Stimulated activated CD4-positive, alpha-beta T cell treated with anti-CD3 and anti-CD28 coated beads, Interleukin-4, amount 100 ng/mL, for 4 hours (primary cell): ENCODE results near the gene KRTAP4-9.
"Not testable (repeated sequence)": the region's sequence is repeated elsewhere in the genome, so short reads cannot be mapped to it uniquely, and the experiment has no call there.

Experiments used
- DNase-seq, 2 experiments: peaks; one replicate each; pipeline ENCODE4 v3.0.0-alpha.2; 2020

The KRTAP4-9 gene

DNA sequence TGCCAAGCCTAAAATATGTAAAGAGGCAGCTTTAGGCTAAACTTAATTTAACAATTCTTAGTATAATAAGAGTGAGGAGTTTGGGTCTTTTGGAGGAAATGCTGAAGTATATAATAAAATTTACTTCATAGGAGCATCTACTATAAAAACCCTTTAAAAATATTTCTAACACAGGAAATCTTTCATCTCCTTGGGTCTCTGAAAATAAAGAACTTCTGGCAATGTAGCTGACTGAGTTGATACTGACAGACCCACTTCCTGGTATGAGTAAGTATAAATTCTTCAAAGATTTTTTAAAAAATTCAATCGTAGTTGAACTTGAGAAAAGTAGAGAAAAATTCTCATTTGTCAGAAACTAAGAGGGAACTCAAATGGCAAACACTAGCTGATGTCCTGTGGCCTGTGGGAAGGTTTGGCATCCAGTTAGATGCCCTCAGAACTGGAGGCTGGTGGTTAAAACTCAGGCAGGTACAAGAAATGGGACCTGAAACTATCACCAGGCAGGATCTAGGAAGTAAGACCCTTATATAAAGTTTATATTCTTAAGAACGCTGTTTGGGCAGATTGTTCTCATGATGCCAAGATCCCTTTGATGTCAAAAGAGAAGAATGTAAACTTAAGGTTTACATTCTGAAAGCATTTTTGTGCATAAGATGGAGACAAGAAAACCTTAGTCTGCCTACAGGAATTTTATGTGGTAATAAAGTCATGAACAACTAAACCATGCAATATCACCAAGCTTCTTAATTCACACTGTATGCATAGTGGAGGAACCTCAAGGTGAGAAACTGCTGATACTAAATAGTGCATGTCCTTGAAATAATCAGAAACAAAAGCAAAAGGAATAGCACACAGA lies 28.9 kb downstream of the KRTAP4-9 start:
- DNase-seq = no peak

DNA sequence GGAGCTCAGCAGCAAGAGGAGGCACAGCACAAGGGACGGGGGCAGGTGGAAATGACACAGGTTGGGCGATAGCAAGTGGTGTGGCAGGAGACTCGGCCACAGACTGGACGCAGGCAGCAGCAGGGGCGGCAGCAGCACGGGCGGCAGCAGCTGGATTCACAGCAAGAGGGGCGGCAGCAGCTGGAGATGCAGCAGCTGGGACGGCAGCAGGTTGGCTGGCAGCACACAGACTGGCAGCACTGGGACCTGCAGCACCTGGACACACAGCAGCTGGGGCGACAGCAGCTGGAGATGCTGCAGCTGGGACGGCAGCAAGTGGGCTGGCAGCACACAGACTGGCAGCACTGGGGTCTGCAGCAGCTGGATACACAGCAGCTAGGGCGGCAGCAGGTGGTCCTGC lies 34.7 kb downstream of the KRTAP4-9 start:
- DNase-seq = not testable (repeated sequence)

DNA sequence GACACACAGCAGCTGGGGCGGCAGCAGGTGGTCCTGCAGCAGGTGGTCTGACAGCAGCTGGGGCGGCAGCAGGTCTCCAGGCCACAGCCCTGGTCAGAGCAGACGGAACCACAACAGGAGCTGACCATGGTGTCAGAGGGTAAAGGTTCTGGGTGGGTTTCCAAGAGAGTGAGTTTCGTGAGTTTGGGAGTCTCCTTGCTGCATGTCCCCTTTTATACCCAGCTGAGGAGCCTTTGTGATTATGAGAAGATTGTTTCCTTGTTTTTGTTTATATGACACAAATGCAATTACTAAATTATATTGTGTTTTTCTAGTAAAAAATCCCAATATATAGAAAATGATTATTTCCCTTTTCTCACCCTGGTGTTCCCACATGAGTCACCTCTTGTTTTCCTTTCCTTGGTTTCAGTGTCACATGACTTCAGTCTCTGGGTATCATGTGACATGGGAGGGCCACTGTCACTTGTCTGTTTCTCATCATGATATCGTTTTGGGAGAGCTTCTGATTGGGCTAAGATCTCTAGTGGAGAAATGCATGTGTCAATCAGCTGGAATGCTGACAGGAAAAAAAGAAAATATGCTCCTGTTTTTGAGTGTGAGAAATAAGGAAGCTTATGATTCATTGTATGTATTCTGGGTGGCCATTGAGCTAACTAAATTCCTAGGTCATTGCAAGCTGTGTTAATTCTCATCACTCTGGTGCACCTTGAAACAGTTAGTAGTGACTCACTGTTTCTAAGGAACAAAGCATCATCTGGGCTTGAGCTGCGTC lies 35.4 kb downstream of the KRTAP4-9 start, which contains the start of gene KRTAP4-6:
Gene KRTAP4-6 (minus strand): TSS at position 185 of the 772 bp plus-strand sequence. CDS start 57 bp downstream, at position 128.
- DNase-seq = no peak

DNA sequence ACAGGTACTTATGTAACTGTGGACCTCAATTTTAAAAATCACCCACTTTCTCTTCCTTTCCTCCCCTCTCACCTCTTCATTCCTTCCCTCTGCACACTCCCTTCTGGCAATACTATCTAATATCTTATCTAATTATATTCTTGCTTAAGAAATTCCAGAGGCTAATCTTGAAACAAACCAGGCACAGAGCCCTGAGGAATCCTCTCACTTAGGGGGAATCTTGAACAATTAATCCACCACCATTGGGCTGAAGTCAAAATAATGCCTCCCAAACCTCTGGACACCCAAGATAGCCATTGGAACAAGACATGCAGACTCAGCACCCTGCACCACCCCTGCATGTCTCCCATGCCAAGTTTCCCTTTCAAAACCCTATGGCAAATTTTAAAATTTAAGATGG lies 36.2 kb downstream of the KRTAP4-9 start:
- no peak for DNase-seq

DNA sequence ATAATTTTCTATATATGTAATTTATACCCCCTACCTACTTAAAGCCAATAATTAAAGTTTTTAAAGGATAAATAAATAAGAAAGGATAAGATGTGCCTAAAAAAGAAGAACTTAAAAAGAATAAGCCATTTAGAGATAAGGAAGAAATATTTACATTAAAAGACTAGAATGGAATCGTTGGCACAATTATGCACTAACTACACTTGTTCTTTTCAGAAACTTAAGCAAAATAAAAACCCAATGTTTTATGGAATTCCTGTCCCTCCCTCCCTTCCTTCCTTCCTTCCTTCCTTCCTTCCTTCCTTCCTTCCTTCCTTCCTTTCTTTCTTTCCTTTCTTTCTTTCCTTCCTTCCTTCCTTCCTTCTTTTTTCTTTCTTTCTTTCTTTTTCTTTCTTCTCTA lies 39.7 kb downstream of the KRTAP4-9 start:
- DNase-seq = no peak

DNA sequence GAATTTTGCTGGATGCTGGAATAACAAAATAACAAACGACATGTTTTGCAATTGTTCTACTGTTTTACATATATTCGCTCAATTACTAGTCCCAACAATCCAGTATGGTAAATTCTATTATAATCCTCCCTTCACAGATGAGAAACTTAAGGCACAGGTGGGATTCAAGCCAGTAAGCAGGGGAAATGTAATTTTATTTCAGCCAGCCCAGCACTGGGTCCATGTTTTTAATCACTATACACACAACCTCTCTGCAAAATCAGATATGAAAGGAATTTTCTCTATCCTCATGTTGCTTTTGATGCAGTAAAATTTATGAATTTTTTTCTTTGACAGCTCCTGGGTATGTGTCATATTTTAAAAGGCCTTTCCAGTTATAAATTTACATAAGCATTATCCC lies 40.1 kb downstream of the KRTAP4-9 start:
- DNase-seq = no peak

DNA sequence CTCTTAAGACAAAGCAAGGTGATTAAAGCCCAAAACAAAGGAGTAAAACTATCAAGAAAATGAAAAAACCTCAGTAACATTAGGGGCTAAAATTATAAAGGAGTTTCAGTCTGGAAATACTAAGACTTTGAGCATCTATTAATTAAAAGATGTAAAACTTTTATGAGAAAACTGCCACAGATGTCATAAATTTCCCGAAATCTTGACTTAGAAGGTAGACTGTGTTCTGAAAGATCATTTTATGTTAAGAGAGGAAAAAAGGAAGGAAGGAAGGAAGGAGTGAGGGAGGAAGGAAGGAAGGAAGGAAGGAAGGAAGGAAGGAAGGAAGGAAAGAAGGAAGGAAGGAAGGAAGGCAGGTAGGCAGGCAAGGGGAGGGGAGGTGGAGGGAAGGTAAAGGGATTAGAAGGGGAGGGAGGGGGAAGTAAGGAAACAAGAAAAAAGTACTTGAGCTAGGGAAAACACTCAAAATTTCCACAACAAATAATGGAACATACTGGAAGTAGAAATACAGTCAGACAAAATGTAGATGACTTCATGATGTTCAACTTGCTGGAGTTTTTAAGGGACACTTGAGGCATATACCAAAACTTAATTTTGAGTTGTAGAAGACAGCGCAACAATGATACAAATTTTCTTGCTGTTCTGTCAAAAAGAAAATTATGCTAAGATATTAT lies 42.5 kb downstream of the KRTAP4-9 start:
- no peak for DNase-seq

DNA sequence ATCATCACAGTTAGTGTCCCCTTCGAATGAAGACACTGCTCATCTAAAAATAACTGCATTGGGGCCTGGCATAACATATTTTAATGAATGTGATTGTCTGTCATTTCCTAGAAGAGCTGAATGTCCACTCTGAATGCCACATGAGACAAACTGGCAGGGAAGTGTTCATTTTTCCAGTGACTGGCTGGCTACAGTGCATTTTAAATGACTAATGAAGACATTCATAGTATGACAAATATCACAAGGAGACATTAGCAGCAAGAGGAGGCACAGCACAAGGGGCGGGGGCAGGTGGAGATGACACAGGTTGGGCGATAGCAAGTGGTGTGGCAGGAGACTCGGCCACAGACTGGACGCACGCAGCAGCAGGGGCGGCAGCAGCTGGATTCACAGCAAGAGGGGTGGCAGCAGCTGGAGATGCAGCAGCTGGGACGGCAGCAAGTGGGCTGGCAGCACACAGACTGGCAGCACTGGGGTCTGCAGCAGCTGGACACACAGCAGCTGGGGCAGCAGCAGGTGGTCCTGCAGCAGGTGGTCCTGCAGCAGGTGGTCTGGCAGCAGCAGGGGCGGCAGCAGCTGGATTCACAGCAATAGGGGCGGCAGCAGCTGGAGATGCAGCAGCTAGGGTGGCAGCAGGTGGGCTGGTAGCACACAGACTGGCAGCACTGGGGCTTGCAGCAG lies 43.9 kb downstream of the KRTAP4-9 start:
- DNase-seq = not testable (repeated sequence)

DNA sequence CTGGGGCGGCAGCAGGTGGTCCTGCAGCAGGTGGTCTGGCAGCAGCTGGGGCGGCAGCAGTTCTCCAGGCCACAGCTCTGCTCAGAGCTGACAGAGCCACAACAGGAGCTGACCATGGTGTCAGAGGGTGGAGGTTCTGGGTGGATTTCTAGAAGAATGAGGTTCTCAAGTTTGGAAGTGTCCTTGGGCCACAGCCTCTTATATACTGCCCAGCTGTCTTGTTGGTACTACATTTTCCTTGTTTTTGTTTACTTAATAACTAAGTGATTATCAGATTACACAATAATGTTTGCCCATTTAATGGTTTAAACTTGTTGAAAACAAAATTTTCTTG lies 44.4 kb downstream of the KRTAP4-9 start, which contains the start of gene KRTAP4-5:
Gene KRTAP4-5 (minus strand): TSS at position 174 of the 334 bp plus-strand sequence. CDS start 58 bp downstream, at position 116.
- no peak for DNase-seq

DNA sequence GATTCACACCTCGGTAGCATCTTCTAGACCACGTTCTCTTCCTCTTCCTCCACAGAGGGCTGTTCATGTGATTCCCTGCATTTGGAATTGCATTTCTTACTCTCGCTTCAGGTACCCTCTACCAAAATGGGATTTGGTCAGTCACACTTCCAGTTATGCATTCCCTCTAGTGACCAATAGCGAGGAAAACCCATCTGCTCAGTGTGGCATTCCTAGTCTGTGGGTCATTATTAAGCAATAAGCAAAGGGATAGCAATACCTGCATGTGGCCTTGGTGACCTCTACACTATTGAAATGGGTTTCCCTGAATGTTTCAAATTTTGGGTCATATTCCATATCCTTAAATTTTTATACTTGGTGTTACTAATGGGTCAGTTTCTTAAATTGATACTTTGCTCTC lies 44.8 kb downstream of the KRTAP4-9 start:
- no peak for DNase-seq

DNA sequence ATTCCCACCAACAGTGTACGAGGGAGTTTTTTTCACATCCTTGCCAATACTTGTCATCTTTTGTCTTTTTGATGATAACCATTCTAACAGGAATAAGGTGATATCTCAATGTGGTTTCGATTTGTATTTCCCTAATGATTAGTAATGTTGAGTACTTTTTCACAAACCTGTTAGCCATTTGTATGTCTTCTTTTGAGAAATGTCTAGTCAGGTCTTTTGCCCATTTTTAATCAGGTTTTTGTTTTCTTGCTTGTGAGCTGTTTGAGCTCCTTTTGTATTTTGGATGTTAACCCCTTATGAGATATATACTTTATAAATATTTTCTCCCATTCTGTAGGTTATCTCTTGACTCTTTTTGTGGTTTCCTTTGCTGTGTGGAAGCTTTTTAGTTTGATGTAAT lies 46.3 kb downstream of the KRTAP4-9 start:
- no peak for DNase-seq

DNA sequence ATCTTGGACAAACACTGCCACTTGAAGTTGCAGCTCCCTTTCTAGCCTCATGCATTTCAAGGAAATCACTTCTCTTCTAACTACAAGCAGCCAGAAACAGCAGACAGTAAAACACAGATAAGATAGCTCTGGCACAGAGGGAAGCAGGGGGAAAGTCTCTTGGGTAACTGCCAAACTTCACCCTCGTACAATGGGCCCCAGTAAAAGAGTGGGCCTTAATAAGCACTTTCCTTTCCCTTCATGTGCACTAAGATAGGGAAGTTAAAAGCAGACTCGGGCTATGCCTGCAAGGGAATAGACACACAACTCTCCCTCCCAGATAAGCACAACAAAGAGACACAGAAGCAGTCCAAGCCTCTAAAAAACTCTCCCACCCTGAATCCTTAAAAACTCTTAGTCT lies 48.7 kb downstream of the KRTAP4-9 start:
- DNase-seq = no peak
